Cerebellar cortex (tissue), 1 donor: ENCODE results near the gene MYT1.

ENCODE experiments used
- DNase-seq: peaks from one replicate; pipeline ENCODE4 v3.0.0-alpha.2; 2015; ENCODE audit warnings: low spot score

MYT1 gene

GRCh38 chr20:64153861-64154589 lies 10.2 kb upstream of the MYT1 start:
- DNase-seq = no peak

DNA sequence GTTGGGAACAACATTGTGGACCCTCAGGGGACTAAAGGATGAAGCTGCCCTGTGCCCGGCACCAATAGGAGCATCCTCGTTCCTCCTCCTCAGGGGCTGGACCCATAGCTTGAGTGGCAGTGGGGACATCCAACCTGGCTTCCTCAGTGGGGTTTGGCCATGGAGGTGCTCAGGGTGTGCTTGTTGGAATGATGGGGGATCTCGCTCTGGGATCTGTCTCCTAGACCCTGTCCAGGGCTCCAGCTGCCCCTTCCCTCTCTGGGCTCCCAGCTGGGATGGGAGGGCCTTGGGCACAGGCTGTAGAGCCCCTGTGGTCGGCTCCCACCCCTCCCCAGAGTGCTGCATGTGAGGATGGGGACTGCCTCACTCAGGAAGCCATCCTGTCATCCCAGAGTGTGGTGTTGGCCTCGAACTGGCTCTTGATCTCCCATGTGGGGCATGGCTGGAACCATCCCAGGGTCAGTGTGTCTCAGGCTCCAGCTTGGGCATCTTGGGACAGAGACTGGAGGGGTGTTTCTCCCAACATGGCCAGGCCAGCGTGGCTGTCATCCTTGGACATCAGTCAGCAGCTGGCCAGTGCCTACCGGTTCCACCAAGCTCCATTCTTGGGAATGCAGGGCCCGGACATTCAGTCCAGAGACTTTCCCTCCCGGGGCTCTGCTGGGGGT lies 9.5 kb upstream of the MYT1 start:
- DNase-seq = no peak

GRCh38 chr20:64155258-64156135 lies 8.8 kb upstream of the MYT1 start:
- peak; percentile 88 for DNase-seq

- DNase-seq = peak; percentile 24
Measured at GRCh38 chr20:64156136-64156885, 7.9 kb upstream of the MYT1 start.

DNA sequence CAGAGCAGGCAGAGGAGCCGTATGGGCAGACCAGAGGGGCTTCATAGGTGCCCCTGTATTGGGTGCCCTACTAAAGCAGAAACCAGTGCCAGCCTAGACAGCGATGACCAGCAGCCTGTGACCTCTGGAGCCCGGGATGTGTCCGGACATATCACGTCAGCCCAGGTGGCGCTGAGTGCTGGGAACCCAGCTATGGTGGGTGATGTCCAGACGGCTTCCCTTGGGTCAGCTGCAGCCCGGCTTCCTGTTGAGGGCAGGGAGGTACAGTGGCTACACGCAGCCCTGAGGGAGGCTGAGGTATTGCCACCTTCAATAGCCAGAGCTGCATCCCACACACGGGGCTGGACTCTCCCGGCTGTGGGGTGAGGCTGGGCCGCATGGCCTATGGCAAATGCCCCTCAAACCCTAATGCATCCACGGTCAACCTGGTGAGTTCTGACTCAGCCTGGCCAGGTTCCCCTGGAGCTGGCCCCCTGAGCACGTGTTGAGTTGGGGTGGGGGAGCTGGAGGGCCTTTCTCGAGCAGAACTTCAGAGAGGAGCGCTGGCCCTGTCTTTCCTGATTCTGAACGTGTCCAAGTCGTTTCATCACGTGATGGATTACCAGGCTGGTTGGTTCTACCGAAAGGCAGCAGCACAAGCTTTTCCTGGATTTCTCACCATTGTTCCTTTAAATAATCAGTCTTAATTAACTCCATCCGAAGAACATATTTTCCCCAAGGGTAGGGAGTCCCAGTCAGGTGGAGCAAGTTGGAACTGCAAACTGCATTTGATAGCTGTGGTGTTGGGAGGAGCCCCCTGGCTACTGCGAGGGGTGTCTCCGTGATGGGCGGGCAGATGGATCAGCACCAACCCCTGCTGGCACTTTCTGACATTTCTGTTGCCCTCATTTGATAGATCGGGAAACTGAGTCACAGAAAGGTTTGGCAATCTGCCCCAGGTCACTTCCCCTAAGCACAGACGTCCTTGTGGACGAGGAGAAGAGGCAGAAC lies 7.1 kb upstream of the MYT1 start:
- DNase-seq = no peak

DNA sequence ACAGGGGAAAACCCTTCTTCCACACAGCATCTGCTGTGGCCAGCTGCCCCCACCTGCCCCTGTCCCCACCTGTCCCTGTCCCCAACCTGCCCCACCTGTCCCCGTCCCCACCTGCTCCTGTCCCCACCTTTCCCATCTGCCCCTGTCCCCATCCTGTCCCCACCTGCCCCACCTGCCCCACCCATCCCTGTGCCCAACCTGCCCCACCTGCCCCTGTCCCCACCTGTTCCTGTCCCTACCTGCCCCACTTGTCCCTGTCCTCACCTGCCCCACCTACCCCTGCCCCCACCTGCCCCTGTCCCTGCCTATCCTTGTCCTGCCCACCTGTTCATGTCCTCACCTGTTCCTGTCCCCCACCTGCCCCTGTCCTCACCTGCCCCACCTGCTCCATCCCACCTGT lies 6.4 kb upstream of the MYT1 start:
- no peak for DNase-seq

DNA sequence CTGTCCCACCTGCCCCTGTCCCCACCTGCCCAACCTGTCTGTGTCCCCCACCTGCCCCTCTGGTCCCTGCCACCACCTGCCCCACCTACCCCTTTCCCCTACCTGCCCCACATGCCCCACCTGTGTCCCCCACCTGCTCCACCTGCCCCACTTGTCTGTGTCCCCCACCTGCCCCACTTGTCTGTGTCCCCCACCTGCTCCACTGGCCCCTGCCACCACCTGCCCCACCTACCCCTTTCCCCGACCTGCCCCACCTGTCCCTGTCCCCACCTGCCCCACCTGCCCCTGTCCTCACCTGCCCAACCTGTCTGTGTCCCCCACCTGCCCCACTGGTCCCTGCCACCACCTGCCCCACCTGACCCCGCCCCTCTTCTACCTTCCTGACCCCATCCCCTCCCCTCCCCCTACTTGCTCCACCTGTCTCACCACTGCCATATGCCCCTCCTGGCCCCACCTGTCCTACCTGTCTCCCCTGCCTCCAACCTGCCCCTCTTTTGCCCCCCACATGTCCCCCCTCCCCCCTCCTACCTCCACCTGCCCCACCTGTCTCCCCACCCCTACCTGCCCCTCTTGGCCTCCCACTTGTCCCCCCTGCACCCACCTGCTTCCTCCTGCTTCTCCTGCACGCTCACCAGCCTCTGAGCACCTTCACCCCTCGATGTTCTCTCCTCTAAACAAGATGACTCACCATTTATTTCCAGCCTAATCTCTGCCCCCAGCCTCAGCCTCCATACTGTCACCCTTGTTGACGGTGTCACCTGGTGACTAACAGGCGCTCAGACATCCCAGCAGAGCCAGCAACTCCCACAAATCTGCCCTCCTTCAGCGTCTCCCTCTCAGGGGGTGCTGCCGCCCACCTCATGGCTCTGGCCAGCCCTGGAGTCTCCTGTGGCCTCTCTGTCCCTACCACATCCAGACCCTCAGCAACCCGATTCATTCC lies 5.6 kb upstream of the MYT1 start:
- DNase-seq = no peak

- DNase-seq = no peak
Measured at GRCh38 chr20:64159286-64159680, 5.0 kb upstream of the MYT1 start.

- no peak for DNase-seq
Measured at GRCh38 chr20:64159711-64160110, 4.5 kb upstream of the MYT1 start.

GRCh38 chr20:64160118-64160517 lies 4.1 kb upstream of the MYT1 start:
- DNase-seq = no peak

- DNase-seq = no peak
Measured at GRCh38 chr20:64160526-64161355, 3.5 kb upstream of the MYT1 start.

GRCh38 chr20:64161356-64162238 lies 2.7 kb upstream of the MYT1 start:
- no peak for DNase-seq

DNA sequence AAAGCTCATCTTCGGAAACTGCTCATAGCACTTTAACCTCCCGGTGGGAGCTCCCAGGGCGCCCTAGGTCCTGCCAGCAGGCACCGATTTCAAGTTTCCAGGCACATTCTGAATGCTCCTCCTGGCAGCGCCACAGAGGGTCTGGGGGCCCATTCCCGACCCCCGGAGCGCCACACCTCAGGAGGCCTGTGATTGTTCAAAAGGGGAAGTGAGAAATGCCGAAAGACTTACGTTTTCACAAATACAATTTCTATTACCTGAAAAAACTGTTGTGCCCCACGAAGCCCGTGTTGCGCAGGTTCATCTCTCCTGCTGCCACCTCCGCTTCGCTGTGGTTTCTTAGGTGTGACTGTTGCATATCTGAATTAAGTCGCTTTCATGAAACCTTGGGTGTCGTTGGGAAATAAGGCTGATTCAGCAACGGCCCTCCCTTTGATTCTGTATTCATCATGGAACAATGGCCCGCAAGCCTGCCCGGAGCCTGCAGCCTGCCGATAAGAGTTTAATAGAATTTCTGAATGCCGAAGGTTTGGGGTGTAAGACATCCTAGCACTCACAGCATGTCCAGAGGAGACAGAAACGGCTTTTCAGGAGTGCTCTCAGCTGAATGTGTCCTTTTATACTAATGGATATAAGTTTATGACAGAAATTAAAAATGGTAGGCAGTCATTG lies 1.9 kb upstream of the MYT1 start:
- no peak for DNase-seq

GRCh38 chr20:64163776-64164122 lies 503 bp upstream of the MYT1 start:
- DNase-seq = no peak

DNA sequence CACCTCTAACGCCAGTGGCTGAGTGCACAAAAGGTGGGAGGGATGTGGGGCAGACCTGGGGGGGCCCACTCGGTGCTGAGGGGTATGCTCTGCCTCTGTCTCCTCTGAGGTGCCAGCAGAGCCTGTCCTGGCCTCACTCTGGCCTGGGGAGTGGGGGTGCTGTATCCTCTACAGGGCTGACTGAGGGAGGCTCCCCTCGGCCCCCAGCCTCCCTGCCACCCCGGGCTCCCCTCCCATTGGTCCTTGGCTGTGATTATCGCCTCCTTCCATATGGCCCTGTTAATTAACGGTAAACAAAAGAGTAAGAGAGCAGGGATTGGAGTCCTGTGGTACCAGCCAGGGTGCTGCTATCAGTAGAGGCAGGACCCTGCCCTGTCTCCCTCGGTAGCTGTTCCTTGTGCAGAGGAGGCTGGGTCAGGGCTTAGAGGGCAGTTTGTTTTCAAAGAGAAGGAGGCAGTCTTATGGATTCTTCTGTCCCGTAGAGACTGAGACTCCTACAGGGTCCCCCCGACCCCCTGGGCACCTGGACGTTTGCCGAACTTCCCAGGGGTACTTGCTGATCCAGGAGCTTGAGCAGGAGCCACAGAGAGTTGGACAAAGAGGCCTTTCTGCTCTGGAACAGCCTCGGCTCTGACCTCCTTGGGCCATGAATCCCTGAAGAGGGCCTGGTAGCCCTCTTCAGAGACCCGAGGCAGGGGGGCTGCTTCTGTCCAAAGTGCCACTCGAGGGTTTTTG lies 1.8 kb downstream of the MYT1 start:
- DNase-seq = peak; percentile 62
